SH-SY5Y (cell line): ENCODE data around the gene NELFCD.

Experiments used
- GATA2 ChIP-seq: IDR thresholded peaks from 2 replicates; pipeline ENCODE4 v1.6.1; 2011; ENCODE audit warnings: mild to moderate bottlenecking, low read depth, low read length
- GATA3 ChIP-seq: IDR thresholded peaks from 2 replicates; pipeline ENCODE4 v1.6.1; 2011; ENCODE audit warnings: low read depth, mild to moderate bottlenecking, low read length, moderate library complexity

GRCh38 chr20:59017493-59018231, 36.6 kb downstream of the NELFCD start:
- TF ChIP-seq GATA2 = no peak
- TF ChIP-seq GATA3 = no peak
